ENCODE data around the gene BPIFB1. TPM values are rescaled to one million over a fixed set of nuclear protein-coding genes. Genes with fewer than 3 reads are reported as not detected.

Gene BPIFB1
- polyA plus RNA-seq, 4 donors: 1.3 TPM; not detected in 3

DNA sequence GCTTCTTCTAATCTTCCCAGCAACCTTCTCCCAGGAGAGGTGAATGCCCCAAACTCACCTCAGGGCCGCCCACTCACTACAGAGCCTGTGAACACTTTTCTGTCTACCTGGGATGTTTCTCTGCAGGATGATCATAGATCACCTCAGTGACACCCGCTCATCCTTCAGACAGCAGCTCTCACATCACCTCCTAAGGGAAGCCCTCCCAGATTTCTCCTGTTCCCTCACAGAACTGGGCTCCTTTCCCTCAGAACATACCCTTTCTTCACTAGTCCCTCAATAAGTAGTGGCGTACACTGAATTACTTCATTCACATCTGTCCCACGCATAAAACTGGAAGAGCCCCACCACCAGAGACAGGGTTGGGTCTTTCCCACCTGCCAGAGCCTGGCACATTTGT, 60.5 kb downstream of the BPIFB1 start:
- no peak overlapping the region for H3K4me3 ChIP-seq (ENCODE audit: low read depth in 1 of 3, low read length in 3 of 3)
- H3K9me3 ChIP-seq (ENCODE audit: control insufficient read depth in 2 of 2, insufficient read depth in 1 of 2, low read depth in 1 of 2, low read length in 1 of 2): no peaks in the 10 kb centered on the region
- H3K36me3 ChIP-seq (ENCODE audit: control insufficient read depth in 3 of 3, insufficient read depth in 2 of 3, low read depth in 1 of 3, low read length in 3 of 3): no peaks in the 10 kb centered on the region
- WGBS, 3 donors: 93 to 95% (median 94%) methylated on average over 4 of the region's 4 CpGs
- H3K27me3 ChIP-seq (ENCODE audit: control insufficient read depth in 3 of 3, insufficient read depth in 3 of 3, low read length in 3 of 3): no peaks in the 10 kb centered on the region
- no peak overlapping the region for H3K27ac ChIP-seq (ENCODE audit: low read depth in 1 of 3, low read length in 2 of 3)
- DNase-seq (no peak), FAIRE-seq (no peak)
- H3K4me1 ChIP-seq (ENCODE audit: control insufficient read depth in 3 of 3, insufficient read depth in 2 of 3, low read depth in 1 of 3, low read length in 2 of 3): no peaks in the 10 kb centered on the region

DNA sequence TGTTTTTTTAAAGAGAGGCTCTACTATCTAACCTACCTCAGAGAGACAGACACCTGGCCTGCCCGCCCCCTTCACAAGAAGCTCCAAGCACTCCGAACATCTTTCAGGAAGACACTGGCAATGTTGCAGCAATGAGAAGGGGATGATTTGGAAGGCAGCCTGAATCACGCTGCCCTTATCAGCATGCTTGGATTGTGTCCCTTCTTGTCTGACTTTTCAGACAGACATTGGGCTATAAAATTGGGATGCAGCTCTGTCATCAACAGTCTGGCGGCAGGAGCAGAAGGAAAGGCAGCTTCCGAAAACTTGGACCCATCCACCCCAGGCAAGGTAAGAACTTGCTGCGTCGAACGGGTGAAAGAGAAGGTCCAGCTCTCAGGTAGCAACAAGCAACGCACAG, 62.3 kb downstream of the BPIFB1 start:
- Histone ChIP-seq H3K27ac (ENCODE audit: low read depth in 1 of 3, low read length in 2 of 3) (no peak overlapping the region), H3K36me3 (ENCODE audit: control insufficient read depth in 3 of 3, insufficient read depth in 2 of 3, low read depth in 1 of 3, low read length in 3 of 3) (peaks cover 0 to 8% (median 0%) of the 10 kb centered on the region in 3 donors), H3K9me3 (ENCODE audit: control insufficient read depth in 2 of 2, insufficient read depth in 1 of 2, low read depth in 1 of 2, low read length in 1 of 2) (no peaks in the 10 kb centered on the region), H3K4me1 (ENCODE audit: control insufficient read depth in 3 of 3, insufficient read depth in 2 of 3, low read depth in 1 of 3, low read length in 2 of 3) (no peaks in the 10 kb centered on the region), H3K4me3 (ENCODE audit: low read depth in 1 of 3, low read length in 3 of 3) (no peak overlapping the region), H3K27me3 (ENCODE audit: control insufficient read depth in 3 of 3, insufficient read depth in 3 of 3, low read length in 3 of 3) (no peaks in the 10 kb centered on the region)
- FAIRE-seq: no peak
- 74 to 82% (median 80%) methylated on average over 9 of the region's 9 CpGs for WGBS, 3 donors
- no peak for DNase-seq

DNA sequence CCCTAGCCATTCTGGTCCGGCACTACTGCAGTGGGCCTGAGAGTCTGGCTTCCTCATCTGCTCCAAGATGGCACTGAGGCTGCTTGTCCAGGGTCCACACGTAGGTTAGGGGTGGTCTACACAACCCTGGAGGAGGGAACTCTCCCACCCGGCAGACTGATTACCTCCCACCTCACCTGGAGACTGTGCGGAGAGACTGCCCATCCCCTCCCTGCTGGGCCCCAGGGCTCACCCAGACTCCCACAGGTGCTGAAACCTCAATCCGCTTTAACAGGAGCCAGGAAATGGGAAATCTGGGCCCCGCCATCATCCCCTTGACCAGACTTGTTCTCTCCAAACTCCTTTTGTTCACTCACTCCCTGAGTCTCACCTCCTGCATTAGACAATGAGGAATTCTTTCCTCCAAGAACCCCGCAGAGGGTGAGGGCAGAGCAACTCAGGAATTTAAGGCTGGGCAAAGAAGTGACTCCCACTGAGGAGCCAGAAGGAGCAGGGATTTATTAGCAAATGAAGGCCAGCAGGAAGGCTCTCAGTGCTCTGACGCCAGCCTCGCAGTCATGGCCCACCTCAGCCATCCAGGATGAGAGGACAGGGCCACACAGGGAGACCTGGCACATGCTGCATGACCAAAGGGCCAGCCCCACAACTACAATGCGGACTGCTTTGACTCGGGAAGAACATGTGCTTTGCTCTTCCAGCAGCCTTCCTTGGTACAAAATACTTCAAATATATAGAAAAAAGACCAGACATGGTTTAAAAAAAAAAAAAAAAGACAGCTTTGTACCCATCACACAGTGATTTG, 65.3 kb downstream of the BPIFB1 start:
- WGBS, 3 donors: 92 to 94% (median 93%) methylated on average over 11 of the region's 11 CpGs
- H3K27ac ChIP-seq (ENCODE audit: low read depth in 1 of 3, low read length in 2 of 3): no peak overlapping the region
- no peaks in the 10 kb centered on the region for H3K9me3 ChIP-seq (ENCODE audit: control insufficient read depth in 2 of 2, insufficient read depth in 1 of 2, low read depth in 1 of 2, low read length in 1 of 2)
- no peak for FAIRE-seq
- no peaks in the 10 kb centered on the region for H3K27me3 ChIP-seq (ENCODE audit: control insufficient read depth in 3 of 3, insufficient read depth in 3 of 3, low read length in 3 of 3)
- H3K36me3 ChIP-seq (ENCODE audit: control insufficient read depth in 3 of 3, insufficient read depth in 2 of 3, low read depth in 1 of 3, low read length in 3 of 3): peaks cover 0 to 13% (median 2%) of the 10 kb centered on the region in 3 donors
- H3K4me3 ChIP-seq (ENCODE audit: low read depth in 1 of 3, low read length in 3 of 3): no peak overlapping the region
- no peaks in the 10 kb centered on the region for H3K4me1 ChIP-seq (ENCODE audit: control insufficient read depth in 3 of 3, insufficient read depth in 2 of 3, low read depth in 1 of 3, low read length in 2 of 3)
- no peak for DNase-seq

DNA sequence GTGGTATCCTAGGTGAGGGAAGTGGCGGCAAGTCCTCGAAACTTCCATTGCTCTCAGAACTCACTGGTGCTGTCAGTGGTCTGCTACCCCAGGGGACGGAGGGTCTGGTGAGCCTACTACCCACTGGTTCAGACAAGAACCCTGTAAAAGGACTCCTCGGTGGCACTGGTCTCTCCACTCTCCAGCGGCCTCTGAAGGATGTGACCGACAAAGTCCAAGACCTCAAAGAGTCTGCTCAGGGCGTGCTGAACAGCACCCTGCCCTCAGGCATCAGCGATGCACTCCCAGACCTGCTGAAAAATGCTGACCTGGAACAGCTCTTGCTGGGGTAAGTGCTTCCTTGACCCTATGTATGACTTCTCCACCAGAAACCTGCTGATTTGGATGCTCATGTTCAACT, 66.5 kb downstream of the BPIFB1 start:
- Histone ChIP-seq H3K27ac (ENCODE audit: low read depth in 1 of 3, low read length in 2 of 3) (no peak overlapping the region), H3K27me3 (ENCODE audit: control insufficient read depth in 3 of 3, insufficient read depth in 3 of 3, low read length in 3 of 3) (no peaks in the 10 kb centered on the region), H3K36me3 (ENCODE audit: control insufficient read depth in 3 of 3, insufficient read depth in 2 of 3, low read depth in 1 of 3, low read length in 3 of 3) (peaks cover 0 to 17% (median 2%) of the 10 kb centered on the region in 3 donors), H3K4me3 (ENCODE audit: low read depth in 1 of 3, low read length in 3 of 3) (no peak overlapping the region), H3K9me3 (ENCODE audit: control insufficient read depth in 2 of 2, insufficient read depth in 1 of 2, low read depth in 1 of 2, low read length in 1 of 2) (no peaks in the 10 kb centered on the region), H3K4me1 (ENCODE audit: control insufficient read depth in 3 of 3, insufficient read depth in 2 of 3, low read depth in 1 of 3, low read length in 2 of 3) (no peaks in the 10 kb centered on the region)
- no peak for FAIRE-seq
- no peak for DNase-seq
- WGBS, 3 donors: 90 to 96% (median 96%) methylated on average over 8 of the region's 8 CpGs

DNA sequence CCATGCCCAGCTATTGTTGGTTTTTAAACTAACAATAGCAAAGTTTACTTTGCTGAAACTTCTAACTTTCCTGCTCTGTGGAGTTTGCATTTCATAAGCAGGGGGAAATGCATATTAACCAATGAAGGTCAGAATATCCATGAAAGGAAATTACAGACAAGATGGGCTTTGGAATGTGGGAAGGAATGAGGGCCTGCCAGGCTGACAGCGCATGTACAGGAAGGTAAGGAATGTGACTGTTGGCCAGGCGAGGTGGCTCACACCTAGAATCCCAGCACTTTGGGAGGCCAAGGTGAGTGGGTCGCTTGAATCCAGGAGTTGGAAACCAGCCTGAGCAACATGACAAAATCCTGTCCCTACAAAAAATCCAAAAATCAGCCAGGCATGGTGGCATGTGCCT, 68.7 kb downstream of the BPIFB1 start:
- Histone ChIP-seq H3K9me3 (ENCODE audit: control insufficient read depth in 2 of 2, insufficient read depth in 1 of 2, low read depth in 1 of 2, low read length in 1 of 2) (no peaks in the 10 kb centered on the region), H3K27me3 (ENCODE audit: control insufficient read depth in 3 of 3, insufficient read depth in 3 of 3, low read length in 3 of 3) (no peaks in the 10 kb centered on the region), H3K4me3 (ENCODE audit: low read depth in 1 of 3, low read length in 3 of 3) (no peak overlapping the region), H3K27ac (ENCODE audit: low read depth in 1 of 3, low read length in 2 of 3) (no peak overlapping the region), H3K36me3 (ENCODE audit: control insufficient read depth in 3 of 3, insufficient read depth in 2 of 3, low read depth in 1 of 3, low read length in 3 of 3) (peaks cover 0 to 22% (median 2%) of the 10 kb centered on the region in 3 donors), H3K4me1 (ENCODE audit: control insufficient read depth in 3 of 3, insufficient read depth in 2 of 3, low read depth in 1 of 3, low read length in 2 of 3) (no peaks in the 10 kb centered on the region)
- WGBS, 3 donors: 78 to 84% (median 81%) methylated on average over 3 of the region's 3 CpGs
- DNase-seq (no peak), FAIRE-seq (no peak)

DNA sequence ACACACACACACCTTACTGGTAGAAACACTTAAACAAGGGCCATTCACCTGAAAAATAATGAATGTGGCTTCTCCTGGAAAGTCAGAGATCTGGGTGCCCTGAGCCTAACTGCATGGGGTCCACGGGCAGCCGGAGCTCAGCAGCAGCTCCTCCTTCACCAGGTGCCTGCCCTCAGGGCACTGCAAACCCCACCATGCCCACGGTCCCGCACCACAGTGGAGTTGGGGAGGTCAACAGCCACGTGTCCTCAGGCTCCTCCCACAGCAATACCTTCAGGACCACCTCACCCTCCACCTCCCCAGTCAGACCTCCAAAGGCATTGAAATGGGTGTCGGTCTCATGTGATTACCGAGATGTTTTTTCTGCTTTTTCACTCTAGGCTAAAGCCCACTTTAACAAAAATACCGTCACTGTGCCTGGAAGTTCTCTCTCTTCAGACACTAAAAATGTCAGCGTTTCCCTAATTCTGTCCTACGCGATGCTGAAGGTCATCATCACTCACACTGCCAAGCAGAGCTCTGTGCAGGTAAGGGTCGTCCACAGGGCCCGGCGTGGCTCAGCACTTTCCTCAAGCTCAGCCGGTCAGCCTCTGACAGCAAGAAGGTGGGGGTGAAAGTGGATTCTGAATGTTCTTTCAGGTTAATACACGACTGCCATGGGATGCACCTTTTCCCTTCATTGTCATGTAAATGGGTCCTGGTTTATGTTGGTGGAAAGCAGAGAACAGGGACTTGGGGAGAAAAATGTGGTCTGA, 69.4 kb downstream of the BPIFB1 start:
- Histone ChIP-seq H3K4me1 (ENCODE audit: control insufficient read depth in 3 of 3, insufficient read depth in 2 of 3, low read depth in 1 of 3, low read length in 2 of 3) (no peaks in the 10 kb centered on the region), H3K27ac (ENCODE audit: low read depth in 1 of 3, low read length in 2 of 3) (no peak overlapping the region), H3K4me3 (ENCODE audit: low read depth in 1 of 3, low read length in 3 of 3) (no peak overlapping the region), H3K27me3 (ENCODE audit: control insufficient read depth in 3 of 3, insufficient read depth in 3 of 3, low read length in 3 of 3) (no peaks in the 10 kb centered on the region), H3K36me3 (ENCODE audit: control insufficient read depth in 3 of 3, insufficient read depth in 2 of 3, low read depth in 1 of 3, low read length in 3 of 3) (peaks cover 0 to 27% (median 2%) of the 10 kb centered on the region in 3 donors), H3K9me3 (ENCODE audit: control insufficient read depth in 2 of 2, insufficient read depth in 1 of 2, low read depth in 1 of 2, low read length in 1 of 2) (no peaks in the 10 kb centered on the region)
- DNase-seq (no peak), FAIRE-seq (no peak)
- WGBS, 3 donors: 85 to 89% (median 88%) methylated on average over 16 of the region's 16 CpGs

DNA sequence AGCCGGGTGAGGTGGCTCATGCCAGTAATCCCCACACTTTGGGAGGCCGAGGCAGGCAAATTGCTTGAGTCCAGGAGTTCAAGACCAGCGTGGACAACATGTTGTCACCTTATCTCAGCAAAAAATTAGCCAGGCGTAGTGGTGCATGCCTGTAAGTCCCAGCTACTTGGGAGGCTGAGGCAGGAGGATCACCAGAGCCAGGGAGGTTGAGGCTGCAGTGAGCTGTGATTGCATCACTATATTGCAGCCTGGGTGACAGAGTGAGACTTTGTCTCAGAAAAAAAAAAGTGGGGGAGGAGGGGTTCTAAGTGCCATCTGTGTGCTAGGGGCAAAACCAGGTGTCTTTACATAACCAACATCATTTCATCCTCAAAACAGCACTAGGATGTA, 70.0 kb downstream of the BPIFB1 start:
- H3K27ac ChIP-seq (ENCODE audit: low read depth in 1 of 3, low read length in 2 of 3): no peak overlapping the region
- no peak overlapping the region for H3K4me3 ChIP-seq (ENCODE audit: low read depth in 1 of 3, low read length in 3 of 3)
- DNase-seq: no peak
- WGBS, 3 donors: 83 to 91% (median 90%) methylated on average over 4 of the region's 4 CpGs
- no peak for FAIRE-seq
- no peaks in the 10 kb centered on the region for H3K27me3 ChIP-seq (ENCODE audit: control insufficient read depth in 3 of 3, insufficient read depth in 3 of 3, low read length in 3 of 3)
- H3K36me3 ChIP-seq (ENCODE audit: control insufficient read depth in 3 of 3, insufficient read depth in 2 of 3, low read depth in 1 of 3, low read length in 3 of 3): peaks cover 0 to 31% (median 2%) of the 10 kb centered on the region in 3 donors
- no peaks in the 10 kb centered on the region for H3K9me3 ChIP-seq (ENCODE audit: control insufficient read depth in 2 of 2, insufficient read depth in 1 of 2, low read depth in 1 of 2, low read length in 1 of 2)
- no peaks in the 10 kb centered on the region for H3K4me1 ChIP-seq (ENCODE audit: control insufficient read depth in 3 of 3, insufficient read depth in 2 of 3, low read depth in 1 of 3, low read length in 2 of 3)

All from small intestine (tissue), 7 donors.